Transverse colon (tissue), 4 donors: ENCODE results near the gene GABPB2. TPM values are rescaled to one million over a fixed set of nuclear protein-coding genes. Genes with fewer than 3 reads are reported as not detected.

Experiments used
- DNase-seq: peaks from one replicate; pipeline ENCODE4 v3.0.0-alpha.2; 2019
- H3K27ac ChIP-seq, 4 donors: fragments of 200-600 bp; sonication (generic); 2 replicates each; pipeline ENCODE4 v1.5.1; 2016 to 2018; ENCODE audit warnings: inconsistent platforms in 4 of 4
- H3K27me3 ChIP-seq: fragments of 200-600 bp; sonication (generic); 2 replicates; pipeline ENCODE4 v1.5.1; 2017; ENCODE audit warnings: inconsistent platforms
- H3K36me3 ChIP-seq, 4 donors: fragments of 200-600 bp; sonication (generic); 2 replicates each; pipeline ENCODE4 v1.5.1; 2017 to 2019; ENCODE audit warnings: inconsistent platforms in 4 of 4
- H3K4me1 ChIP-seq, 4 donors: fragments of 200-600 bp; sonication (generic); 2 replicates each; pipeline ENCODE4 v1.5.1; 2017 to 2020; ENCODE audit warnings: inconsistent platforms in 4 of 4
- H3K4me3 ChIP-seq, 4 donors: fragments of 200-600 bp; sonication (generic); 1 replicate in 1 of 4; 2 replicates in 3 of 4; pipeline versions ENCODE4 v1.5.1 to v1.6.1; 2017 to 2019; ENCODE audit warnings: inconsistent platforms in 4 of 4
- H3K9me3 ChIP-seq, 2 donors: fragments of 200-600 bp; sonication (generic); 2 replicates each; pipeline ENCODE4 v1.5.1; 2017 to 2019; ENCODE audit warnings: inconsistent platforms in 2 of 2
- EP300 ChIP-seq: sonication (generic); formaldehyde crosslinking; IDR thresholded peaks from one replicate; pipeline ENCODE4 v1.6.1; 2017; ENCODE audit warnings: antibody characterized with exemption, low read depth
- POLR2A ChIP-seq: fragments of 450-650 bp; IDR thresholded peaks from one replicate; pipeline ENCODE4 v1.6.1; 2016; ENCODE audit warnings: antibody characterized with exemption, mild to moderate bottlenecking, moderate library complexity
- POLR2AphosphoS5 ChIP-seq, 3 donors: sonication (generic); formaldehyde crosslinking; IDR thresholded peaks; one replicate each; pipeline ENCODE4 v1.6.1; 2016; ENCODE audit warnings: antibody characterized with exemption in 3 of 3
- WGBS, 2 donors: methylation state at CpG; one replicate each; pipeline ENCODE4 v1.1.5; 2018; ENCODE audit warnings: low coverage in 1 of 2; 5-methylcytosine and 5-hydroxymethylcytosine counted together
- in situ Hi-C, 4 donors: fragments of 200-750 bp; cut with MboI; loops; one replicate each; pipeline versions ENCODE4 v1.15.0 to v1.15.1; 2017; ENCODE audit warnings: low sequenced_read_pairs in 3 of 4, low pct_ligation_motif_present in 1 of 4, low pct_unique_long_range_greater_than_20kb in 1 of 4
- intact Hi-C: fragments of 100-400 bp; cut with DNase I; formaldehyde crosslinking; loops from one replicate; pipeline ENCODE4 v1.15.1; 2023; ENCODE audit warnings: low total_unique reads
- total RNA-seq, 4 donors: library from RNA; depleted of rRNA; stranded (reverse); fragments of >200 nt; gene quantifications; one replicate each; pipeline ENCODE4 v1.1.0, GENCODE V29; 2016
- TF ChIP-seq, protein P1 (sequence below), 5 experiments: fragments of 200-600 bp in 3 of 5; fragments of 450-650 bp in 2 of 5; sonication (generic) in 3 of 5; IDR thresholded peaks; 1 replicate in 2 of 5; 2 replicates in 3 of 5; pipeline ENCODE4 v1.5.1; 2016 to 2017; ENCODE audit warnings: antibody characterized with exemption in 5 of 5, inconsistent platforms in 3 of 5, mild to moderate bottlenecking in 2 of 5, moderate library complexity in 1 of 5

Gene GABPB2
- total RNA-seq, 4 donors from 2014 or later, result 9.6 to 19.8 (median 10.2) TPM

DNA sequence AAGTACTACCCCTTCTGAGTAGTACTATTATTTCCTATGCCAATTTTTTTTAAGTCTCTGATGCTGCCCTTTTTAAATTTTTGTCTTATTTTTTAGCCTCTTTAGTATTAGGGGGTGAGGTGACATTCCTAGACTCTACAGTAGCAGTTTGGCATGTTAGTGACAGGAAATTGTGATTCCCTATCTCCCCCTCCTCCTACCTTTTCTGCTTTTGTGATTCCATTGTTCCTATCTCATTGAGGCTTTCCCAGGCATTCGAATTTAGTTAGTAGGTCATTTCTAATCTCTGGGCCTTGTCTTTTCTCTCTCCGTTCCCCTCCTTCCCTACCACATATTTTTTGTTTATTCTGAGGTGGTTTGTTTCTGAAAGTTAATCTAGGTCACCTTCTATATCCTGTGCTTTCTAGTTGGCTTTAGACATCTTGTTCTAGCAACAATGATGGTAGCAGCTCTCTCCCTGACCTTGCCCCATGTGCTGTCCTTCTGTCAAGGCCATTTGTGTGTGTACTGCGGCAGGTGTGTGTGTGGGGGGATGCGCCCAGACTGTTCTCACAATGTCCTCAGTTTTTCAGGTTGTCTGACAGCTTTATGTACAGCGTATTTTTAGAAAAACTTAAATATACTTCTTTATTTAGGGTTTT lies 54.3 kb downstream of the GABPB2 start:
- WGBS, 2 donors, result 74 to 81% methylated on average over 4 to 5 of the region's 5 CpGs
- H3K4me1 ChIP-seq, result no peaks in the 10 kb centered on the region
- intact Hi-C loops, result no loop called here
- no peak overlapping the region for H3K4me3 ChIP-seq
- no peak for DNase-seq
- in situ Hi-C loops, result no loop called here
- H3K9me3 ChIP-seq, result no peaks in the 10 kb centered on the region
- no peak overlapping the region for H3K27ac ChIP-seq
- peaks cover 0 to 3% (median 0%) of the 10 kb centered on the region in 4 donors for H3K36me3 ChIP-seq
- TF ChIP-seq EP300 (no peak), POLR2A (no peak), POLR2AphosphoS5 (IDR thresholded peaks at IDR 0.05) (no peak)
- TF ChIP-seq, protein P1, sequence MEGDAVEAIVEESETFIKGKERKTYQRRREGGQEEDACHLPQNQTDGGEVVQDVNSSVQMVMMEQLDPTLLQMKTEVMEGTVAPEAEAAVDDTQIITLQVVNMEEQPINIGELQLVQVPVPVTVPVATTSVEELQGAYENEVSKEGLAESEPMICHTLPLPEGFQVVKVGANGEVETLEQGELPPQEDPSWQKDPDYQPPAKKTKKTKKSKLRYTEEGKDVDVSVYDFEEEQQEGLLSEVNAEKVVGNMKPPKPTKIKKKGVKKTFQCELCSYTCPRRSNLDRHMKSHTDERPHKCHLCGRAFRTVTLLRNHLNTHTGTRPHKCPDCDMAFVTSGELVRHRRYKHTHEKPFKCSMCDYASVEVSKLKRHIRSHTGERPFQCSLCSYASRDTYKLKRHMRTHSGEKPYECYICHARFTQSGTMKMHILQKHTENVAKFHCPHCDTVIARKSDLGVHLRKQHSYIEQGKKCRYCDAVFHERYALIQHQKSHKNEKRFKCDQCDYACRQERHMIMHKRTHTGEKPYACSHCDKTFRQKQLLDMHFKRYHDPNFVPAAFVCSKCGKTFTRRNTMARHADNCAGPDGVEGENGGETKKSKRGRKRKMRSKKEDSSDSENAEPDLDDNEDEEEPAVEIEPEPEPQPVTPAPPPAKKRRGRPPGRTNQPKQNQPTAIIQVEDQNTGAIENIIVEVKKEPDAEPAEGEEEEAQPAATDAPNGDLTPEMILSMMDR (IDR thresholded peaks at IDR 0.05), result no peak
- H3K27me3 ChIP-seq, result no peaks in the 10 kb centered on the region

- Histone ChIP-seq H3K27ac (no peak overlapping the region), H3K27me3 (peaks cover 27% of the 10 kb centered on the region), H3K9me3 (no peaks in the 10 kb centered on the region), H3K4me3 (no peak overlapping the region), H3K36me3 (no peaks in the 10 kb centered on the region), H3K4me1 (peaks cover 0 to 22% (median 15%) of the 10 kb centered on the region in 4 donors)
- TF ChIP-seq POLR2A (no peak), EP300 (no peak), POLR2AphosphoS5 (IDR thresholded peaks at IDR 0.05) (no peak)
- TF ChIP-seq, protein P1 (IDR thresholded peaks at IDR 0.05), result no peak
- DNase-seq, result no peak
- 84 to 95% methylated on average over 4 to 6 of the region's 6 CpGs for WGBS, 2 donors
- in situ Hi-C loops, result no loop called here
- intact Hi-C loops, result no loop called here
These were observed 58.2 kb downstream of the GABPB2 start for GRCh38 chr1:151128800-151129199.

DNA sequence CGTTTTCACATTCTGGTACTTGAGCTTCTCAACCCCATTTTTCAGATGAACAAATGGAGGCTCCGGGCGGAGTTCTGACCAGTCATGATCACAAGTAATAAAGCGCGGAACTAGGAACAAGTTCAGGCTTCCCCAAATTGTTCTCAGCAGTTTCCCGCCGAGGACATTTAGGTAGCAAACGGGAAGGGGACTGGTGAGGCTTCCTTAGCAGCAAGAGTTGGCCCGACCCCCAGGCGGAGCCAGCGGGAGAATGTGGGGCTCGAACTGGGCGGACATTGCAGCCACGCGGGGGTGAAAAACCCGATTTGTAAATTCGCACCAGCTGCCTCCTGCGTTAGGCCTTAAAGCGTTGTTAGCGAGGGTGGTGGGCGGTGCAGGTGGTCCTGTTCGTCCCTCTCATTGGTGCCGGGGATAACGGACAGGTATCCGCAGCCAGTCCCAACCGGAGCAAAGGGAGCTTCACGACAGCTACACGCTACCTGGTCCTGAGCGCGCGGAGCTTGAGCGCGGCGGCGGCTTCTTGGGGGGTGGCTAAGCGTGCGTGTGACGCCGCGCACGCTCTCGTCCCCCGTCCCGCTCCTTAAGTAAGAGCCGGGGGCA lies 60.5 kb downstream of the GABPB2 start:
- peak overlapping the region in 3 of 4 donors; percentile 19 to 54 (median 29) for H3K4me3 ChIP-seq
- WGBS, 2 donors, result 15 to 67% methylated on average over 1 to 44 of the region's 45 CpGs
- intact Hi-C loops, result no loop called here

More for the DNA sequence above, 60.5 kb downstream of the GABPB2 start:
- Histone ChIP-seq H3K4me1 (peaks cover 0 to 22% (median 15%) of the 10 kb centered on the region in 4 donors), H3K9me3 (no peaks in the 10 kb centered on the region), H3K27me3 (peaks cover 27% of the 10 kb centered on the region), H3K27ac (peak overlapping the region; percentile 27 to 65 (median 45)), H3K36me3 (no peaks in the 10 kb centered on the region)
- DNase-seq, result peak; percentile 84
- in situ Hi-C loops, result no loop called here
- TF ChIP-seq POLR2A (no peak), EP300 (no peak), POLR2AphosphoS5 (IDR thresholded peaks at IDR 0.05) (peak in 2 of 3 donors; percentile 12 to 24)
- TF ChIP-seq, protein P1 (IDR thresholded peaks at IDR 0.05), result no peak
